Measurements from ENCODE around the gene SLC15A2. TPM values are rescaled to one million over a fixed set of nuclear protein-coding genes. Genes with fewer than 3 reads are reported as not detected.

The SLC15A2 gene, protein sequence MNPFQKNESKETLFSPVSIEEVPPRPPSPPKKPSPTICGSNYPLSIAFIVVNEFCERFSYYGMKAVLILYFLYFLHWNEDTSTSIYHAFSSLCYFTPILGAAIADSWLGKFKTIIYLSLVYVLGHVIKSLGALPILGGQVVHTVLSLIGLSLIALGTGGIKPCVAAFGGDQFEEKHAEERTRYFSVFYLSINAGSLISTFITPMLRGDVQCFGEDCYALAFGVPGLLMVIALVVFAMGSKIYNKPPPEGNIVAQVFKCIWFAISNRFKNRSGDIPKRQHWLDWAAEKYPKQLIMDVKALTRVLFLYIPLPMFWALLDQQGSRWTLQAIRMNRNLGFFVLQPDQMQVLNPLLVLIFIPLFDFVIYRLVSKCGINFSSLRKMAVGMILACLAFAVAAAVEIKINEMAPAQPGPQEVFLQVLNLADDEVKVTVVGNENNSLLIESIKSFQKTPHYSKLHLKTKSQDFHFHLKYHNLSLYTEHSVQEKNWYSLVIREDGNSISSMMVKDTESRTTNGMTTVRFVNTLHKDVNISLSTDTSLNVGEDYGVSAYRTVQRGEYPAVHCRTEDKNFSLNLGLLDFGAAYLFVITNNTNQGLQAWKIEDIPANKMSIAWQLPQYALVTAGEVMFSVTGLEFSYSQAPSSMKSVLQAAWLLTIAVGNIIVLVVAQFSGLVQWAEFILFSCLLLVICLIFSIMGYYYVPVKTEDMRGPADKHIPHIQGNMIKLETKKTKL
- under 0.01 TPM in 1 of 2 replicates, not detected in the other for total RNA-seq

DNA sequence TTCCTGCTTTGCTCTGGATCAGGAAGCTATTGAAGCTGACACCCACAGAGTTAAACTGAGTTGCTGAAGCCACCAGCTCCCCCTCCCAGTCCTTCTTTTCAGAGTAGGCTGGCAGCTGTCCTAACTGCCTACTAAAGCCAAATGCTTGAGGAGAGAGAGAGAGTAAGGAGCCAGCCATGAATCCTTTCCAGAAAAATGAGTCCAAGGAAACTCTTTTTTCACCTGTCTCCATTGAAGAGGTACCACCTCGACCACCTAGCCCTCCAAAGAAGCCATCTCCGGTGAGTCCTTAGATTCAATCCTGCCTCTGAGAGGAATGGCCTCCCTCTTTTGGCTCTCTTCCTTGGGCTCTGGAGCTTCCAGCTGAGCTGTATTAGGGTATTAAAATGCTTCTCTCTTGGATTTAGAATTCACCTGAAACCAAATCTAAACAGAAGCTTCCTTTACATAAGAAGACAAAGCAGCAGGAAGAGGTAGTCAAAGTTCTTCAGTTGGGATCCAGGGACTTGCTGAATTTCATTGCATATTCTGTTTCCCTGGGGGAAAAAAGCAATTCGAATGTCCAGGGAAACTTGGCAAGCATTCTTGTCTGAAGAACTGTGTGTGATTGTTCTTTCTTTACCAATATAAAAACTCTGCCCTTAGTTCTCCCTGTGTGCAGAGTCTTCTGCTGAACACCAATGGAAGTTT is at the start of gene SLC15A2:
TSS of gene SLC15A2 (plus strand) at position 101 of the 690 bp plus-strand sequence. CDS start at position 177, 76 bp downstream.

Other genes starting within 250 kb of the SLC15A2 start
- 0.80 and 1.9 TPM in 2 replicates for gene HCLS1, start 233.5 kb upstream of the SLC15A2 start, total RNA-seq
- 19.8 and 38.4 TPM in 2 replicates for gene GOLGB1, start 144.7 kb upstream of the SLC15A2 start, total RNA-seq
- 9.3 and 9.7 TPM in 2 replicates for gene IQCB1, start 59.3 kb upstream of the SLC15A2 start, total RNA-seq
- gene EAF2, start 59.2 kb upstream of the SLC15A2 start, total RNA-seq: 1.6 TPM in 1 of 2 replicates, not detected in the other
- gene ILDR1, start 127.8 kb downstream of the SLC15A2 start, total RNA-seq: not detected in 2 replicates
- gene CD86, start 161.0 kb downstream of the SLC15A2 start, total RNA-seq: not detected in 2 replicates

Measured in epithelial cell of alveolus of lung (primary cell).